GM10266 (cell line): ENCODE results near the gene SLC25A13.

Experiments used
- DNase-seq: peaks from one replicate; pipeline ENCODE4 v3.0.0; 2012; ENCODE audit errors: extremely low spot score
- TF ChIP-seq, protein P1 (sequence below): IDR thresholded peaks from 2 replicates; pipeline ENCODE4 v1.5.1; 2012; ENCODE audit warnings: mild to moderate bottlenecking, low read depth; ENCODE audit not compliant: control insufficient read depth, insufficient read depth; ENCODE audit errors: missing control alignments

SLC25A13 gene

DNA sequence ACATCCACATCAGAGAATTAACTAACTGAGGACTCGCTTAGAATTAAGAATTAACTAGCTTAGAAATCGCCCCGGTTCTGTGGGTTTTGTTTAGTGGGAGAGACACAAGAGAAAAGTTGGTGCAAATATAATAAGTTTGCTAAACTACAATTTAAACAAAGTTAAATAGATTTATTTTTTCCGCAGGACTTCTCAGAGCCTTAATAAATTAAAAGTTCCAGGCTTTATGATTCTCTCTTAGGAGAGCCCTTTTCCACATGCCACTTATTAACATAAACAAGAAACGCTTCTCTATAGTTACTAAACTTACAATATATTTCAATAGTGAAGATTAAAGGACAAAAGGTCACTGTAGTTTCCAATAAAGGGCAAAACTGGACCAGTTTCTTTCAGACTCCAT is 100.0 kb downstream of the SLC25A13 start:
- DNase-seq, result no peak
- TF ChIP-seq, protein P1, sequence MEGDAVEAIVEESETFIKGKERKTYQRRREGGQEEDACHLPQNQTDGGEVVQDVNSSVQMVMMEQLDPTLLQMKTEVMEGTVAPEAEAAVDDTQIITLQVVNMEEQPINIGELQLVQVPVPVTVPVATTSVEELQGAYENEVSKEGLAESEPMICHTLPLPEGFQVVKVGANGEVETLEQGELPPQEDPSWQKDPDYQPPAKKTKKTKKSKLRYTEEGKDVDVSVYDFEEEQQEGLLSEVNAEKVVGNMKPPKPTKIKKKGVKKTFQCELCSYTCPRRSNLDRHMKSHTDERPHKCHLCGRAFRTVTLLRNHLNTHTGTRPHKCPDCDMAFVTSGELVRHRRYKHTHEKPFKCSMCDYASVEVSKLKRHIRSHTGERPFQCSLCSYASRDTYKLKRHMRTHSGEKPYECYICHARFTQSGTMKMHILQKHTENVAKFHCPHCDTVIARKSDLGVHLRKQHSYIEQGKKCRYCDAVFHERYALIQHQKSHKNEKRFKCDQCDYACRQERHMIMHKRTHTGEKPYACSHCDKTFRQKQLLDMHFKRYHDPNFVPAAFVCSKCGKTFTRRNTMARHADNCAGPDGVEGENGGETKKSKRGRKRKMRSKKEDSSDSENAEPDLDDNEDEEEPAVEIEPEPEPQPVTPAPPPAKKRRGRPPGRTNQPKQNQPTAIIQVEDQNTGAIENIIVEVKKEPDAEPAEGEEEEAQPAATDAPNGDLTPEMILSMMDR, result no peak

DNA sequence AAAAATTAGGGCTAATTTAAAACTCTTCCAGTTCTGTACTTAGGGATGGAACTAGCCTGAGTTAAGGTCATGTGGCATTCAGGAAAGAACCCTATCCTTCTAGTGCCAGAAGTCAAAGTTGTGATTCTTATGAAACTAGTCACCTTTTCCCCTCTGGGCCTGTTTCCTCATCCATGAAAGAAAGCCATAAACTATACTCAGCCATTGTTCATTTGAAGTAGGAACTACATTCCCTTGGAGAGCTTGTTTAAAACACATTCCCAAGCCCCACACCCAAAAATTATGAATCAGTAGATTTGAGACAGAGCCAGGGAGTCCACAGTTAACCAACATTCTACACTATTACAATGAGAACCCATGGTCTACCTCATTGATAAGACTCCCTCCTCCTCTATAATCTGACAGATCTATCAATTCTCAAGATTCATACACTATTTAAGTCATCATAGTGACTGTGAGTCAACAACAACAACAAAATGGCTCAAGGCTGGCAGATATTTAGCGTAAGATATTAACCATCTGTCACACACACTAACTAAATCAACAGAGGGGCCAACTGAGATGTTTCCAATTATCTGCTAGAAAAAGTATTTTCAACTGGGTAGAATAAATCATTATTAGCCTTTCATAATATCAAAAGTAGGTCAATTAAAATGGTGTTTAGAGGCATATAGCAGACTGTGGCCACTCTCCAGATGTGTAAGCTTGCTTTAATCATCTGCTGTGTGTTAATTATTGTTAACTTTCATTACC is 102.3 kb downstream of the SLC25A13 start:
- TF ChIP-seq, protein P1, result no peak
- no peak for DNase-seq

DNA sequence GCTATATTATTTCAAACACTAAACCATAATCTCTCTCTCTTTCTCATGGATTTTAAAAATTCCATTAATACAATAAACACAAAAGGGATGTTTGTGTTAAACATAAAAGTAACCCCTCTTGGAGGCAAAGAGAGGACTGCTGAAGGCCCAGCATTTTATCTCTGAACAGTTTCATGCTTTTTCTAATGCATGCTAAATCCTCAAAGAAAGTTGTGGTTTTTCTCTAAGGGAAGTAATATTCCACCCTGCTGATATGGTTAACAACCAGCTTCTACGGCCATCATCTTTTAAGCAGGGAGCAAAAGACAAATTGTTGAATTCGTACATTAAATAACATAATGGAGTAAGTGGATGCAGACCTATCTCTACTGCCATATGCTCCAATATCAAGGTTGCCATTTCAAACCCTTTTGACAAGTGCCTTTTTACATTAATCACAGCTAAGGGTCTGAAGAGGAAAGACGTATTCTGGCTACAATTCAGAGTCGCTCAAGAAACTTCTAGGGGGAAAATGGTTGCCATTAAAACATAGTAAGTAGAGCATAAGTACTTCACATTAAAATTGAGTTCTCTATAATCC is 103.1 kb downstream of the SLC25A13 start:
- no peak for DNase-seq
- TF ChIP-seq, protein P1, result no peak

DNA sequence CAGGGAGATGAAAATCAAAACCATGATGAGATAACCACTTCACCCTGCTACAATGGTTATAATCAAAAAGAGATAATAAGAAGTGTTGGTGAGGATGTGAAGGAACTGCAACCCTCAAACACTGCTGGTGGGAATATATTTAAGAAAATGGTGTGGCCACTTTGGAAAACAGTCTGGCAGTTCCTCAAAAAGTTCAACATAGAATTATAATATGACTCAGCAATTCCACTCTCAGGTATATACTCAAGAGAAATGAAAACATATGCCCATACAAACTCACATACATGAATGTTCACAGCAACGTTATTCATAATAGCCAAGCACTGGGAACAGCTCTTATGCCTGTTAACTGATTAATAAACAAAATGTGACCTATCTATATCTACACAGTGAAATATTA is 104.8 kb downstream of the SLC25A13 start:
- no peak for DNase-seq
- TF ChIP-seq, protein P1, result no peak

DNA sequence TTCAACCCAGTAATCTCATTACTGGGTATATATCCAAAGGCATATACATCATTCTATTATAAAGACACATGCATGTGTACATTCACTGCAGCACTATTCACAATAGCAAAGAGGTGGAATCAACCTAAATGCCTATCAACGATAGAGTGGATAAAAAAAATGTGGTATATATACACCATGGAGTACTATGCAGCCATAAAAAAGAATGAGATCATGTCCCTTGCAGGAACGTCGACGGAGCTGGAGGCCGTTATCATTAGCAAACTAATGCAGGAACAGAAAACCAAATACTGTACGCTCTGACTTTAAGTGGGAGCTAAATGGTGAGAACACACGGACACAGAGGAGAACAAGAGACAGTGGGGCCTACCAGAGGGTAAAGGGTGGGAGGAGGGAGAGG is 105.5 kb downstream of the SLC25A13 start:
- no peak for DNase-seq
- TF ChIP-seq, protein P1, result no peak

DNA sequence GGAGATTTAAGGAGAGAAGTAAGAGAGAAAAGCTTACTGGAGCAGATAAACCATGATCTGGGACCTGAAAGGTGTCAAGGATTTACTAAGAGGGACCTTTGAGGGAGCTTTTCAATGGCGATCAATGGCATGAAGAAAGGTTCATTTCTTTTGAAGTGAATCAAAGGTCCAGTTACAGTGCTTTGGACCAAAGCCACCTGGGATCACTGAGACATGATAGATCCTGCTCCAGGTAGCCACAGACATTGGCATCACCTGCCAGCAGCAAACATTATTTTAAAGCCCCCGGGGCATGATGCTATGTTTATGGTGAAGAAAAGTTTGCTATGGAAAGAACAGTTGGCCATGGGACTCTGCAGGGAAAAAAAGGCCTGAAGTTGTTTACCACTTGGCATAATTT is 109.4 kb downstream of the SLC25A13 start:
- no peak for DNase-seq
- TF ChIP-seq, protein P1, result no peak

DNA sequence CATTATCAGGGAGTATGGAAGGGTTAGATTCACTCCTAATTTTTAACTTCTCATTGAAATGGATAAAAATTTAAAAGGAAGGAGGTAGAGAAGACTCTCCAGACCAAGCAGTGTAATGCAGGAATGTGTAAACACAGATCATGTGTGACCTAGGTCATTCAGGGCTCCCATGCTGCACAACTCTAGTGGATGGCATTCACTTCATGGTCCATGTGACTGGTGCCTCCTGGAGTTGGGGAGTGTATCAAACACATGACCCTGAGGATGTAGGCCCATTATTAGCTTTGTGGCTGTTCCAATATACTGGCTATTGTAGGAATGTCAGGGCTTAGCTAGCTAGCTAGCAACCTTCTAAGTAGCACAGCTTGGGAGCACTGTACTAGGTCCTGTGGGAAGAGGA is 109.9 kb downstream of the SLC25A13 start:
- no peak for DNase-seq
- TF ChIP-seq, protein P1, result no peak
